Effector CD8-positive, alpha-beta T cell (primary cell): ENCODE measurements around the gene XPOT.
A peak's percentile ranks its signal among the peaks of the same experiment; 100 is the strongest.

ENCODE experiments used
- DNase-seq: peaks from one replicate; lab custom pipeline; 2025; lab: John Stamatoyannopoulos, UW

Gene XPOT

GRCh38 chr12:64427988-64428387 lies 23.8 kb downstream of the XPOT start:
- no peak for DNase-seq

GRCh38 chr12:64428956-64429355 lies 24.8 kb downstream of the XPOT start:
- no peak for DNase-seq

GRCh38 chr12:64430886-64431285 lies 26.7 kb downstream of the XPOT start:
- no peak for DNase-seq

- no peak for DNase-seq
These were observed 27.6 kb downstream of the XPOT start for GRCh38 chr12:64431791-64432190.

- DNase-seq: no peak
These were observed 29.7 kb downstream of the XPOT start for GRCh38 chr12:64433915-64434314.

GRCh38 chr12:64440100-64440499 lies 35.9 kb downstream of the XPOT start:
- no peak for DNase-seq

GRCh38 chr12:64445490-64445889 lies 41.3 kb downstream of the XPOT start:
- DNase-seq: no peak

- no peak for DNase-seq
These were observed 42.1 kb downstream of the XPOT start for GRCh38 chr12:64446295-64446694.

- no peak for DNase-seq
These were observed 46.0 kb downstream of the XPOT start for GRCh38 chr12:64450057-64450640.

GRCh38 chr12:64450711-64451486 lies 46.7 kb downstream of the XPOT start:
- DNase-seq: no peak

- peak; percentile 21 for DNase-seq
These were observed 47.7 kb downstream of the XPOT start, which contains the start of gene TBK1 for GRCh38 chr12:64451687-64452558. Gene TBK1, plus strand, starts transcription at chr12:64452120. Its CDS starts 3,751 bp downstream, at chr12:64455871.

GRCh38 chr12:64452559-64453329 lies 48.6 kb downstream of the XPOT start:
- no peak for DNase-seq

- DNase-seq: no peak
These were observed 51.3 kb downstream of the XPOT start for GRCh38 chr12:64455506-64455905.

- DNase-seq: no peak
These were observed 51.9 kb downstream of the XPOT start for GRCh38 chr12:64456119-64456518.

GRCh38 chr12:64457032-64457431 lies 52.8 kb downstream of the XPOT start:
- DNase-seq: no peak

- no peak for DNase-seq
These were observed 53.3 kb downstream of the XPOT start for GRCh38 chr12:64457466-64457865.

- no peak for DNase-seq
These were observed 53.7 kb downstream of the XPOT start for GRCh38 chr12:64457923-64458322.

- no peak for DNase-seq
These were observed 55.3 kb downstream of the XPOT start for GRCh38 chr12:64459394-64459891.

GRCh38 chr12:64461634-64462414 lies 57.6 kb downstream of the XPOT start:
- DNase-seq: no peak

- no peak for DNase-seq
These were observed 62.0 kb downstream of the XPOT start for GRCh38 chr12:64466178-64466577.

- no peak for DNase-seq
These were observed 64.8 kb downstream of the XPOT start for GRCh38 chr12:64468966-64469365.
